GM12872 (cell line): ENCODE results near the gene RPP25.

Experiments used
- TF ChIP-seq, protein P1 (sequence below): IDR thresholded peaks from 3 replicates; pipeline ENCODE4 v1.5.1; 2011; ENCODE audit warnings: low read depth, mild to moderate bottlenecking, low read length, moderate library complexity; ENCODE audit not compliant: insufficient read depth

RPP25 gene, protein sequence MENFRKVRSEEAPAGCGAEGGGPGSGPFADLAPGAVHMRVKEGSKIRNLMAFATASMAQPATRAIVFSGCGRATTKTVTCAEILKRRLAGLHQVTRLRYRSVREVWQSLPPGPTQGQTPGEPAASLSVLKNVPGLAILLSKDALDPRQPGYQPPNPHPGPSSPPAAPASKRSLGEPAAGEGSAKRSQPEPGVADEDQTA

DNA sequence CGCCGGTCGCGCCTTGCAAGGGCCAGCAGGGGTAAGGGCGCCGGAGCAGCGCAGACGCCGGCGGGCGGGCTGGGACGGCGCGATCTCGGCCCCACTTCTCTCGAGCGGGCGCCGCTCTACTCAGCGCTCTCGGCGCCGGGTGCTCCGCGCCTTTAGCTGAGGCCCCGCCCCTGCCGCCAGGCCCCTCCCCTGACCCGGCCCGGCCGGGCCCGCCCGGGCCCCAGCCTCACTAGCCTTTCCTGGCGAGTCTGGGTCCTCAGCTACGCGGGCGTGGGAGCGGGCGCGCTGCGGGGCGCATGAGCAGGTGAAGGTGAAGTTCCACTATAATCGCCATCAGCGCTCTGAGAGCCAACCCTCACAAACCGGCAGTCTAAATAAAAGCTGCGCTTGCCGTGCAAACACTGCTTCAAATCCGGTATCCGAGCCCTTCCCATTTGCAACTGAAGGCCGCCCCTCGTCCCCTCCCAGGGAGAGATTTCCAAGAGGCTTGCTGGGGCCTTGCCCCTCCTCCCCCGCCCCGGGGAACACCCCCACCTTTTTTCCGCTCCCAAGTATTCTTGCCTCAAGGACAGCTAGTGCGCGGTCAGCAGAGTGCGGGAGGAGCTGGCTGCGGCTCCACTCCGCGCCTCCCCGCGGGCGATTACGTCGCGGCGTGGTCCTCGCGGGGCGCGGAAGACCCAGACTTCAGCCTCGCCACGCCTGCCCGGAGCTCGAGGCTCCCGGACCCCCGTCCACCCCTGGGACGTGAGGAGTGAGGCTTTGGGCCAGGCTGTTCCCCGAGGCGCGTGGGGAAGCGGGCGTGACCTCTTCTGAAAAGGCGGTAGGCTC lies at the start of gene RPP25:
TSS of gene RPP25 (minus strand) at position 125 of the 828 bp plus-strand sequence. CDS start 189 bp downstream, outside the sequence.
- TF ChIP-seq, protein P1, sequence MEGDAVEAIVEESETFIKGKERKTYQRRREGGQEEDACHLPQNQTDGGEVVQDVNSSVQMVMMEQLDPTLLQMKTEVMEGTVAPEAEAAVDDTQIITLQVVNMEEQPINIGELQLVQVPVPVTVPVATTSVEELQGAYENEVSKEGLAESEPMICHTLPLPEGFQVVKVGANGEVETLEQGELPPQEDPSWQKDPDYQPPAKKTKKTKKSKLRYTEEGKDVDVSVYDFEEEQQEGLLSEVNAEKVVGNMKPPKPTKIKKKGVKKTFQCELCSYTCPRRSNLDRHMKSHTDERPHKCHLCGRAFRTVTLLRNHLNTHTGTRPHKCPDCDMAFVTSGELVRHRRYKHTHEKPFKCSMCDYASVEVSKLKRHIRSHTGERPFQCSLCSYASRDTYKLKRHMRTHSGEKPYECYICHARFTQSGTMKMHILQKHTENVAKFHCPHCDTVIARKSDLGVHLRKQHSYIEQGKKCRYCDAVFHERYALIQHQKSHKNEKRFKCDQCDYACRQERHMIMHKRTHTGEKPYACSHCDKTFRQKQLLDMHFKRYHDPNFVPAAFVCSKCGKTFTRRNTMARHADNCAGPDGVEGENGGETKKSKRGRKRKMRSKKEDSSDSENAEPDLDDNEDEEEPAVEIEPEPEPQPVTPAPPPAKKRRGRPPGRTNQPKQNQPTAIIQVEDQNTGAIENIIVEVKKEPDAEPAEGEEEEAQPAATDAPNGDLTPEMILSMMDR: no peak

DNA sequence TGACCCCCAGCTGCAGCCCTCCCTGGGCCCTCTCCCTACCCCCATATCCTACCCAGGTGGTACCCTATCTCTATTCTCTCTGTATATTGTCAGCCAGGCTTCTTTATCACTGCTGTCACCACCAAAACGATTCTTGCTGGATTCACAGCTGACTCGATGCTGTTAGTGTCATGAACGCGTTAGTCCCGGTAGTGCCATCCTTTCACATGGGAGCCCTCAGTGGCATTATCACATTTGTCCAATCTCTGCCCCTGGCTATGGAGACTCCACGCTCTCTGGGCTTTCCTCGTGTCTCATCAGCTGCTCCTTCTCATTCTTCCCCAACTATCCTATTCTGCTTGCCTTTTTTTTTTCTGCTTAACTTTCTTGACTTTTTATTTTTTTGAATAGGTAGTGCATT lies 45.8 kb upstream of the RPP25 start:
- TF ChIP-seq, protein P1: no peak

GRCh38 chr15:75001310-75001709 lies 44.7 kb upstream of the RPP25 start:
- TF ChIP-seq, protein P1: no peak

GRCh38 chr15:74997543-74997942 lies 41.0 kb upstream of the RPP25 start:
- TF ChIP-seq, protein P1: no peak

GRCh38 chr15:74997141-74997540 lies 40.6 kb upstream of the RPP25 start:
- TF ChIP-seq, protein P1: no peak

DNA sequence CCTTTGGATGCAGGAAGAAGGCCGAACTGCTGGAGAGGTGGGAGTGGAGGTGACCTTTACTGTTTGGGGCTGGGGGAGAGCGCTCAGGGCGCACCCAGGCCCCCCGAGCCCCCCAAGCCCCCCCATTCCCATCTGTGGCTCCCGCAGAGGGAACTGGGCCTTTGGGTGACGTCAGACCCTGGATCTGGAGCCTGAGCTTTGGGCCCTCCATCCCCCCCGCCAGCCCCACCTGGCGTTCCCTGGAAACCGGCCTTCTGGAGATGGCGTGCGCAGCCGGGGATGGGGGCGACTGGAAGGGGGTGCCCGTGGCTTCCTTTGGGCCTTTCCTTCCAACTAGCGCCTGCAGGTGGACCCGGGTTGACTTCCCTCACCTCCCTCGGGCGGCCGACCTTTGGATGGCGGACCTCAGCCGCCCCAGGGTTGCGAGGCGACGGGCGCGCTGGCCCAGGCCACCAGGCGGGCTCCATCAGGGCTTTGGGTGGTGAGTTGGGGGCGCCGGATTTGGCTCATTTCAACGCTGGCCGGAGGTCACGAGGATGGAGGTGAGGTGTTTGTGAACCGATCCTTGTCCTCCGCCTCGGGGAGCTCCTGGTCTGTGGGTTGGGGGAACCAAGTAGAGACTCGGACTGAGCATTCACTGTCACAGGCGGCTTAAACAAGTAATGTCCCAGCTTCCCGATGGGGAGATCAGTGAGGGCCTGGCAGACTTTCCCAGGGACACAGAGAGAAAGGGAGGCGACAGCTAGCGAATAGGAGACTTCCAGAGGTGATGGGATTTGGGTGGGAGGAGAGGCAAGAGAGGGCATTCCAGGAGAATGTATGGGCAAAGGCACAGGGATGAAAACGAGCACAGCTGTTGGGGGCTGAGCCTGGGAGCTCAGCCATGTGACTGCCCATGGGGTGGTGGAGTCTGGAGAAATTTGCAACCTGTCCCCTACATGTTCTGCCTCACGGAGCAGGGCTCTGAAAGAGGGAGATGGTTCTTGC lies 39.5 kb upstream of the RPP25 start:
- TF ChIP-seq, protein P1: no peak
